H1 (cell line): Measurements from ENCODE around the gene ARHGEF28. TPM values are rescaled to one million over a fixed set of nuclear protein-coding genes. Genes with fewer than 3 reads are reported as not detected.

Experiments
- CTCF ChIA-PET: fragments of 300-600 bp; sonication (Branson Sonifier 250); formaldehyde crosslinking; loops from one replicate; lab custom pipeline; 2021; ENCODE audit not compliant: partially characterized antibody; lab: Charles Lee
- POLR2A ChIA-PET: fragments of 300-600 bp; sonication (Branson Sonifier 250); formaldehyde crosslinking; loops from one replicate; lab custom pipeline; 2021; ENCODE audit warnings: inconsistent platforms; ENCODE audit not compliant: partially characterized antibody; lab: Charles Lee
- DNase-seq, 2 experiments: peaks; one replicate each; pipeline versions ENCODE4 v3.0.0 to v3.0.0-alpha.2; 2010 to 2022; ENCODE audit warnings: low spot score in 2 of 2, low read depth in 1 of 2, mixed read lengths in 1 of 2
- FAIRE-seq: peaks from 2 replicates; lab custom pipeline; 2011; peaks lifted over from hg19 to GRCh38; lab: Jason Lieb, UNC
- H2AFZ ChIP-seq: 2 replicates; pipeline ENCODE4 v1.8.1; 2012; ENCODE audit warnings: low read length, inconsistent platforms
- H2AK5ac ChIP-seq: 2 replicates; pipeline ENCODE4 v1.6.1; 2013; ENCODE audit warnings: low read depth, low read length
- H2BK120ac ChIP-seq: replicated peaks from 2 replicates; pipeline ENCODE3; 2013; ENCODE audit warnings: low read depth, low read length, inconsistent platforms
- H2BK12ac ChIP-seq: 2 replicates; pipeline ENCODE4 v1.6.1; 2013; ENCODE audit warnings: low read depth, low read length
- H2BK15ac ChIP-seq: 2 replicates; pipeline ENCODE4 v1.6.1; 2013; ENCODE audit warnings: low read length
- H2BK20ac ChIP-seq: 2 replicates; pipeline ENCODE4 v1.6.1; 2013; ENCODE audit warnings: low read length
- H2BK5ac ChIP-seq: 2 replicates; pipeline ENCODE4 v1.6.1; 2013; ENCODE audit warnings: low read depth, low read length
- H3K14ac ChIP-seq: 2 replicates; pipeline ENCODE4 v1.6.1; 2013; ENCODE audit warnings: inconsistent platforms; ENCODE audit not compliant: insufficient read length
- H3K18ac ChIP-seq: 2 replicates; pipeline ENCODE4 v1.6.1; 2013; ENCODE audit warnings: low read length; ENCODE audit errors: extremely low read depth
- H3K23ac ChIP-seq: 2 replicates; pipeline ENCODE4 v1.6.1; 2013; ENCODE audit warnings: inconsistent platforms; ENCODE audit not compliant: insufficient read length
- H3K23me2 ChIP-seq: 2 replicates; pipeline ENCODE4 v1.6.1; 2013; ENCODE audit warnings: low read depth, low read length
- H3K27ac ChIP-seq: 2 replicates; pipeline ENCODE4 v1.6.1; 2011; ENCODE audit warnings: low read depth, low read length, inconsistent platforms
- H3K27me3 ChIP-seq, 4 experiments: replicated peaks in 1 of 4; 1 replicate in 1 of 4; 2 replicates in 3 of 4; pipeline versions ENCODE4 v1.6.1 to v1.8.1; 2011 to 2013; ENCODE audit warnings: low read length in 3 of 4, mild to moderate bottlenecking in 3 of 4, inconsistent platforms in 2 of 4, mixed read lengths in 2 of 4, moderate library complexity in 1 of 4; ENCODE audit not compliant: control insufficient read depth in 3 of 4, insufficient read depth in 3 of 4; ENCODE audit errors: extremely low read depth in 1 of 4
- H3K36me3 ChIP-seq, 4 experiments: 2 replicates each; pipeline versions ENCODE4 v1.6.1 to v1.8.1; 2011 to 2013; ENCODE audit warnings: mild to moderate bottlenecking in 4 of 4, low read length in 3 of 4, moderate library complexity in 2 of 4, control low read depth in 1 of 4, inconsistent platforms in 1 of 4; ENCODE audit not compliant: insufficient read depth in 4 of 4, control insufficient read depth in 2 of 4
- H3K4ac ChIP-seq: replicated peaks from 2 replicates; pipeline ENCODE3; 2013; ENCODE audit warnings: low read length, low read depth, mixed read lengths, inconsistent platforms; ENCODE audit not compliant: insufficient read length
- H3K4me1 ChIP-seq, 4 experiments: replicated peaks in 1 of 4; 1 replicate in 1 of 4; 2 replicates in 3 of 4; pipeline versions ENCODE4 v1.6.1 to v1.8.1; 2011 to 2013; ENCODE audit warnings: low read length in 3 of 4, inconsistent platforms in 2 of 4, mixed read lengths in 1 of 4; ENCODE audit not compliant: insufficient read depth in 4 of 4, control insufficient read depth in 3 of 4
- H3K4me2 ChIP-seq, 2 experiments: 2 replicates each; pipeline versions ENCODE4 v1.6.1 to v1.8.1; 2011 to 2013; ENCODE audit warnings: low read depth in 2 of 2, low read length in 2 of 2, control low read depth in 1 of 2, inconsistent platforms in 1 of 2, mild to moderate bottlenecking in 1 of 2; ENCODE audit not compliant: insufficient read depth in 1 of 2
- H3K4me3 ChIP-seq, 4 experiments: fragments of 200-600, 300-600 bp in 1 of 4; sonication (generic), shearing (Covaris generic), sonication (Bioruptor Twin) in 1 of 4; 2 replicates each; pipeline versions ENCODE4 v1.5.1 to v1.8.1; 2011 to 2016; ENCODE audit warnings: low read length in 4 of 4, low read depth in 3 of 4, control low read depth in 2 of 4, inconsistent platforms in 2 of 4, mild to moderate bottlenecking in 2 of 4, mixed read lengths in 1 of 4, moderate library complexity in 1 of 4; ENCODE audit not compliant: insufficient read depth in 2 of 4; ENCODE audit errors: extremely low read depth in 1 of 4
- H3K56ac ChIP-seq: replicated peaks from 2 replicates; pipeline ENCODE3; 2013; ENCODE audit warnings: low read depth, mild to moderate bottlenecking, mixed read lengths, low read length, inconsistent platforms; ENCODE audit not compliant: insufficient read length
- H3K79me1 ChIP-seq: 2 replicates; pipeline ENCODE4 v1.6.1; 2013; ENCODE audit warnings: low read depth, low read length, control low read depth
- H3K79me2 ChIP-seq, 2 experiments: 2 replicates each; pipeline versions ENCODE4 v1.6.1 to v1.8.1; 2012 to 2013; ENCODE audit warnings: low read length in 2 of 2, mild to moderate bottlenecking in 2 of 2, inconsistent platforms in 1 of 2; ENCODE audit not compliant: insufficient read depth in 2 of 2, control insufficient read depth in 1 of 2
- H3K9ac ChIP-seq, 4 experiments: replicated peaks in 1 of 4; 1 replicate in 1 of 4; 2 replicates in 3 of 4; pipeline versions ENCODE4 v1.6.1 to v1.8.1; 2011 to 2013; ENCODE audit warnings: low read depth in 3 of 4, low read length in 3 of 4, control low read depth in 2 of 4, mild to moderate bottlenecking in 2 of 4, moderate library complexity in 2 of 4, inconsistent platforms in 1 of 4; ENCODE audit errors: extremely low read depth in 1 of 4
- H3K9me3 ChIP-seq, 2 experiments: 2 replicates each; pipeline versions ENCODE4 v1.6.1 to v1.8.1; 2012 to 2013; ENCODE audit warnings: mild to moderate bottlenecking in 2 of 2, moderate library complexity in 2 of 2, control low read depth in 1 of 2, inconsistent platforms in 1 of 2, low read depth in 1 of 2, low read length in 1 of 2, mixed read lengths in 1 of 2; ENCODE audit not compliant: insufficient read depth in 2 of 2
- H4K20me1 ChIP-seq, 2 experiments: replicated peaks in 1 of 2; 2 replicates each; pipeline versions ENCODE3 to v1.8.1; 2011 to 2013; ENCODE audit warnings: inconsistent platforms in 2 of 2, low read length in 2 of 2, mild to moderate bottlenecking in 1 of 2; ENCODE audit not compliant: insufficient read depth in 2 of 2, control insufficient read depth in 1 of 2
- H4K5ac ChIP-seq: 2 replicates; pipeline ENCODE4 v1.6.1; 2013; ENCODE audit warnings: low read length, low read depth, mixed read lengths, inconsistent platforms; ENCODE audit not compliant: insufficient read length
- H4K8ac ChIP-seq: 2 replicates; pipeline ENCODE4 v1.8.0; 2013; ENCODE audit warnings: mild to moderate bottlenecking, moderate library complexity, low read length, inconsistent platforms; ENCODE audit not compliant: insufficient read depth; ENCODE audit errors: extremely low read depth
- H4K91ac ChIP-seq: replicated peaks from 2 replicates; pipeline ENCODE3; 2013; ENCODE audit warnings: low read length, mixed read lengths, inconsistent platforms; ENCODE audit not compliant: insufficient read length
- CHD1 ChIP-seq: IDR thresholded peaks from 2 replicates; pipeline ENCODE4 v1.6.1; 2012; ENCODE audit warnings: low read depth, low read length, improper control_type of control experiment
- CREB1 ChIP-seq: IDR thresholded peaks from 2 replicates; pipeline ENCODE4 v1.6.1; 2012; ENCODE audit warnings: inconsistent platforms
- EP300 ChIP-seq, 2 experiments: IDR thresholded peaks; 1 replicate in 1 of 2; 2 replicates in 1 of 2; pipeline ENCODE4 v1.6.1; 2011 to 2012; ENCODE audit warnings: low read depth in 2 of 2, low read length in 2 of 2, mild to moderate bottlenecking in 2 of 2, borderline replicate concordance in 1 of 2, inconsistent platforms in 1 of 2, moderate library complexity in 1 of 2
- GTF2F1 ChIP-seq: IDR thresholded peaks from 2 replicates; pipeline ENCODE4 v1.6.1; 2012; ENCODE audit warnings: low read depth, low read length, improper control_type of control experiment, borderline replicate concordance
- HDAC6 ChIP-seq: IDR thresholded peaks from one replicate; pipeline ENCODE4 v1.7.1; 2012; ENCODE audit warnings: low read depth, mild to moderate bottlenecking, inconsistent platforms, low read length, moderate library complexity
- JUND ChIP-seq: IDR thresholded peaks from 2 replicates; pipeline ENCODE4 v1.6.1; 2011; ENCODE audit warnings: mild to moderate bottlenecking, improper control_type of control experiment, low read length
- POLR2A ChIP-seq, 2 experiments: IDR thresholded peaks; 1 replicate in 1 of 2; 2 replicates in 1 of 2; pipeline ENCODE4 v1.6.1; 2011; ENCODE audit warnings: low read depth in 2 of 2, low read length in 2 of 2, mild to moderate bottlenecking in 2 of 2; ENCODE audit errors: control extremely low read depth in 1 of 2
- POU5F1 ChIP-seq: IDR thresholded peaks from 2 replicates; pipeline ENCODE4 v1.6.1; 2011; ENCODE audit warnings: low read depth, mild to moderate bottlenecking, low read length, moderate library complexity
- SAP30 ChIP-seq: fragments of 300-600 bp; sonication (generic); IDR thresholded peaks from 2 replicates; pipeline ENCODE4 v1.7.1; 2012; ENCODE audit warnings: low read length, moderate library complexity, mild to moderate bottlenecking, inconsistent platforms; ENCODE audit not compliant: insufficient read depth, insufficient replicate concordance
- SIN3A ChIP-seq, 2 experiments: IDR thresholded peaks in 1 of 2; conservative IDR thresholded peaks in 1 of 2; 2 replicates each; pipeline ENCODE4 v1.6.1; 2011 to 2012; ENCODE audit warnings: low read length in 2 of 2, improper control_type of control experiment in 1 of 2, low read depth in 1 of 2, mild to moderate bottlenecking in 1 of 2
- SP2 ChIP-seq: IDR thresholded peaks from 2 replicates; pipeline ENCODE4 v1.6.1; 2012; ENCODE audit warnings: mild to moderate bottlenecking, low read length, inconsistent platforms
- SP4 ChIP-seq: IDR thresholded peaks from 2 replicates; pipeline ENCODE4 v1.6.1; 2012; ENCODE audit warnings: low read length, inconsistent platforms
- TAF1 ChIP-seq: IDR thresholded peaks from 2 replicates; pipeline ENCODE4 v1.6.1; 2011; ENCODE audit warnings: mild to moderate bottlenecking, low read depth, low read length
- ZNF274 ChIP-seq: IDR thresholded peaks from 2 replicates; pipeline ENCODE4 v1.7.0; 2012; ENCODE audit warnings: low read length, borderline replicate concordance; ENCODE audit errors: extremely low read depth
- WGBS, 2 experiments: shearing (Covaris generic) in 1 of 2; methylation state at CpG; one replicate each; pipeline versions ENCODE4 v1.1.6 to v1.1.7; 2013 to 2015; ENCODE audit warnings: low lambda C conversion rate in 2 of 2, mixed read lengths in 2 of 2, inconsistent platforms in 1 of 2, low coverage in 1 of 2, missing lambda C conversion rate in 1 of 2; ENCODE audit not compliant: insufficient replicate concordance in 2 of 2, insufficient coverage in 1 of 2, insufficient read length in 1 of 2; ENCODE audit errors: extremely low coverage in 1 of 2, missing lambda C conversion rate in 1 of 2; 5-methylcytosine and 5-hydroxymethylcytosine counted together
- polyA plus RNA-seq, 7 experiments: library from polyadenylated mRNA; depleted of rRNA in 3 of 7; stranded (reverse) in 5 of 7; unstranded in 2 of 7; fragments of >200 nt in 5 of 7; fragments of 200-250 nt in 2 of 7; gene quantifications; 1 replicate in 5 of 7; 2 replicates in 1 of 7; 4 replicates in 1 of 7; pipeline versions ENCODE4 v1.2.1 to v1.2.3, GENCODE V29; 2011 to 2013; ENCODE audit warnings: missing spikeins in 2 of 7, mixed read lengths in 2 of 7
- total RNA-seq: library from RNA; stranded (reverse); fragmentation: NEBNext Ultra II Directional; extraction: Animal tissue kit (Norgen Biotek cat#: 25700); gene quantifications from 2 replicates; pipeline ENCODE4 v1.2.1, GENCODE V29; 2021

The ARHGEF28 gene
- total and polyA plus RNA-seq, 2 of the 8 experiments (the other 6 are each of a cell fraction or from before 2014, with no cell fraction given): 0.33 to 1.0 TPM

DNA sequence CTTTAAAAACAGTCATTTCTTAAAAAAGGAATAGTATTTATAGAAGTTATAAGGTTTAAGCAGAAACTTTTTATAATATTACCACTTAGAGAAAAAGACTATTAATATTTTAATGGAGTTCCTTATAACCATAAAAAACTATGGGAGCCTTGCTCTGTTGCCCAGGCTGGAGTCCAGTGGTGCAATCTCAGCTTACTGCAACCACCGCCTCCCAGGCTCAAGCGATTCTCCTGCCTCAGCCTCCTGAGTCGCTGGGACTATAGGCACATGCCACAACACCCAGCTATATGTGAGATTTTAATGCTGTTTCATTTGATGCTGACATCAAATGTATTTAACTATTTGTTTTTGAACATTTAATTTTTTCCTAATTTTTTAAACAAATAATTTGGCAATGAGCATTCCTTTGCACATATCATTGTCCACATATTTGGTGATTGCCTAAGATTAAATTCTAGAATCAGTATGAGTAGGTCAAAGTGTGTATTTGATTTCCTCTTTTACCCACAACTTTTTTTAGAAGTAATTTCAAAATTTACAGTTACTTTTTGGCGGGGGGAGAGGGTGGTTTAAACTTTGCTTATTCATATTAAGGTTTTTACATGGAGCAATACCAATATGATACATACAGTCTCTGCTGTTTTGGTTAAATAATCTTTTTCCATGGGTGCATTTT lies 235.5 kb downstream of the ARHGEF28 start:
- H4K5ac ChIP-seq: no peak overlapping the region
- H3K23ac ChIP-seq: no peak overlapping the region
- FAIRE-seq (no peak), DNase-seq (no peak)
- CTCF ChIA-PET: no interaction called here
- no peaks in the 10 kb centered on the region for H3K9me3 ChIP-seq
- H4K91ac ChIP-seq: no peak overlapping the region
- no peak overlapping the region for H3K4me3 ChIP-seq
- no peak overlapping the region for H4K8ac ChIP-seq
- H3K18ac ChIP-seq: no peak overlapping the region
- no peak overlapping the region for H3K56ac ChIP-seq
- no peak overlapping the region for H2BK12ac ChIP-seq
- no peak overlapping the region for H3K14ac ChIP-seq
- H3K4ac ChIP-seq: no peak overlapping the region
- no peak overlapping the region for H2AK5ac ChIP-seq
- H2BK5ac ChIP-seq: no peak overlapping the region
- no peak overlapping the region for H2BK20ac ChIP-seq
- H3K4me2 ChIP-seq: no peak overlapping the region
- 92% methylated on average over 4 of the region's 4 CpGs; no CpG with 5 or more reads in 1 of the 2 experiments for WGBS, 2 experiments
- H3K79me1 ChIP-seq: no peaks in the 10 kb centered on the region
- no peak overlapping the region for H2BK120ac ChIP-seq
- no peak overlapping the region for H2BK15ac ChIP-seq
- no peaks in the 10 kb centered on the region for H4K20me1 ChIP-seq
- H3K27me3 ChIP-seq: no peaks in the 10 kb centered on the region
- POLR2A ChIA-PET: no interaction called here
- H3K79me2 ChIP-seq: no peaks in the 10 kb centered on the region
- H3K4me1 ChIP-seq: no peaks in the 10 kb centered on the region
- H3K27ac ChIP-seq: no peak overlapping the region
- H2AFZ ChIP-seq: no peak overlapping the region
- no peaks in the 10 kb centered on the region for H3K36me3 ChIP-seq
- no peaks in the 10 kb centered on the region for H3K23me2 ChIP-seq
- no peak overlapping the region for H3K9ac ChIP-seq
- TF ChIP-seq SAP30 (no peak), GTF2F1 (no peak), POLR2A (IDR thresholded peaks at IDR 0.05; ENCODE audit: control extremely low read depth in 1 of 2, low read depth in 2 of 2, low read length in 2 of 2) (no peak), CHD1 (no peak), TAF1 (no peak), SP4 (no peak), SP2 (no peak), EP300 (IDR thresholded peaks at IDR 0.05; ENCODE audit: borderline replicate concordance in 1 of 2, low read depth in 2 of 2, low read length in 2 of 2) (no peak), SIN3A (conservative IDR thresholded peaks at IDR 0.05 in 1 of 2, IDR thresholded peaks at IDR 0.05 in 1 of 2; ENCODE audit: low read depth in 1 of 2, low read length in 2 of 2) (no peak), CREB1 (no peak), ZNF274 (no peak), HDAC6 (no peak), POU5F1 (no peak), JUND (no peak)
